Gastroesophageal sphincter (tissue), 2 donors: Measurements from ENCODE around the gene CD2.

Experiments
- EP300 ChIP-seq: sonication (generic); formaldehyde crosslinking; IDR thresholded peaks from one replicate; pipeline ENCODE4 v1.6.1; 2017; ENCODE audit warnings: antibody characterized with exemption, mild to moderate bottlenecking
- POLR2A ChIP-seq, 2 donors: fragments of 450-650 bp; IDR thresholded peaks; one replicate each; pipeline ENCODE4 v1.6.1; 2017; ENCODE audit warnings: antibody characterized with exemption in 2 of 2, mild to moderate bottlenecking in 2 of 2, moderate library complexity in 1 of 2

GRCh38 chr1:116768416-116769103 is 14.3 kb downstream of the CD2 start:
- no peak for TF ChIP-seq EP300
- TF ChIP-seq POLR2A (IDR thresholded peaks at IDR 0.05): no peak
